Lower leg skin (tissue), 4 donors: ENCODE measurements around the gene TNP2. TPM values are rescaled to one million over a fixed set of nuclear protein-coding genes. Genes with fewer than 3 reads are reported as not detected.
"Not testable (repeated sequence)": the region's sequence is repeated elsewhere in the genome, so short reads cannot be mapped to it uniquely, and the experiment has no call there.

Source experiments
- DNase-seq, 2 donors: peaks; one replicate each; pipeline ENCODE4 v3.0.0-alpha.2; 2019; ENCODE audit warnings: low spot score in 2 of 2
- H3K4me3 ChIP-seq: fragments of 200-600 bp; sonication (generic); 2 replicates; pipeline ENCODE4 v1.5.1; 2017; ENCODE audit warnings: mild to moderate bottlenecking, low read depth; ENCODE audit not compliant: poor library complexity, severe bottlenecking
- CTCF ChIP-seq, 3 donors: fragments of 450-650 bp; IDR thresholded peaks; one replicate each; pipeline ENCODE4 v1.5.1; 2016; ENCODE audit warnings: antibody characterized with exemption in 3 of 3, mild to moderate bottlenecking in 3 of 3, moderate library complexity in 2 of 3
- POLR2A ChIP-seq, 2 donors: fragments of 450-650 bp; IDR thresholded peaks; one replicate each; pipeline ENCODE4 v1.6.1; 2016 to 2017; ENCODE audit warnings: antibody characterized with exemption in 2 of 2, mild to moderate bottlenecking in 1 of 2, moderate library complexity in 1 of 2
- WGBS, 2 donors: methylation state at CpG; one replicate each; pipeline ENCODE4 v1.1.5; 2018; 5-methylcytosine and 5-hydroxymethylcytosine counted together
- intact Hi-C: fragments of 100-400 bp; cut with DNase I; formaldehyde crosslinking; loops from one replicate; pipeline ENCODE4 v1.15.0; 2023; ENCODE audit warnings: low total_unique reads
- microRNA-seq, 2 donors: library from miRNA; unstranded; fragments of <30 nt; microRNA quantifications; one replicate each; pipeline ENCODE4, GENCODE V29; 2016; ENCODE audit warnings: borderline replicate concordance in 2 of 2, borderline number of aligned reads in 1 of 2
- total RNA-seq, 4 donors: library from RNA; depleted of rRNA; stranded (reverse); fragments of >200 nt; gene quantifications; one replicate each; pipeline ENCODE4 v1.1.0, GENCODE V29; 2016

The TNP2 gene
- total RNA-seq, 4 donors from 2014 or later, result not detected

DNA sequence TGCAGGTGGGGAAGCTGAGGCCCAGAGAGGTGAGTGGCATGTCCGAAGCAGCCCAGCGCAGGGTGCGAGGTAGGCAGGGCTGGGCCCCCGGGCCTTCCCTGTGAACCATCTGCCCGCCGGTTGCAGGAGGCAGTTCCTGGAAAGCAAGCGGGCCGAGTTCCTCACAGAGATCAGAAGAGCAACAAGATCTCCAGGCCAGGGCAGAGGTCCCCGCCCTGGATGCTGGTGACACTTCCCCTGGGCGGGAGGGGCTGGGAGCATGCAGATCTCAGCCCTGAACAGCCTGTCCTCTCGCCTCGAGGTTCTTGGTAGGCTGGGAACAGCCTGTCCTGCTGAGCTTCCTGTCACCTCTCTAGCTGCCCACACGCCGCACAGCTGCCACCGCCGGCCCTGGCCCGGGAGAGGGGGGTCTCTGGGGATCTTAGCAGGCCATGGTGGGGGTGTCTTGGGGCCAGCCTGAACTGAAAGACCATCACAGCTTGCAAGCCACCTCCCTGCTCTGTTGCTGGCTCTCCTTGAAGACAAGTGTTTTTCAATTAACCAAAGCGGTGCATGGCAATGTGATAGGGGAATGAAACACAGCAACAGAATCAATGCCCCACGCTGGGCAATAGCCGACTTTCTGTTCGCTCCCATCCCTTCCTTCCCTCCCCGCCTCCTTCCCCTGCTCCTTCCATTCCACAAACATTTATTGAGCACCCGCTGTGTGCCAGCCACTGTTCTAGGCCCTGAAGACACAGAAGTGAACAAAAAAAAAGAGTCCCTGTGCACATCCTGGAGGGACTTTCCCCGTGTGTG, 44.8 kb downstream of the TNP2 start:
- TF ChIP-seq CTCF (IDR thresholded peaks at IDR 0.05) (no peak), POLR2A (IDR thresholded peaks at IDR 0.05) (no peak)
- intact Hi-C loops, result no loop called here
- no peak overlapping the region for H3K4me3 ChIP-seq
- 55 to 60% methylated on average over 23 to 24 of the region's 24 CpGs for WGBS, 2 donors
- peak; percentile 86 to 95 for DNase-seq

GRCh38 chr16:11220507-11220906, 48.6 kb downstream of the TNP2 start:
- DNase-seq, H3K4me3 ChIP-seq, intact Hi-C loops: not testable (repeated sequence)
- 79 to 82% methylated on average over 2 of the region's 2 CpGs for WGBS, 2 donors

GRCh38 chr16:11219178-11219577, 49.9 kb downstream of the TNP2 start:
- DNase-seq, result no peak
- TF ChIP-seq CTCF (IDR thresholded peaks at IDR 0.05) (no peak), POLR2A (IDR thresholded peaks at IDR 0.05) (no peak)
- intact Hi-C loops, result no loop called here
- no peak overlapping the region for H3K4me3 ChIP-seq
- 85 to 90% methylated on average over 4 of the region's 4 CpGs for WGBS, 2 donors

DNA sequence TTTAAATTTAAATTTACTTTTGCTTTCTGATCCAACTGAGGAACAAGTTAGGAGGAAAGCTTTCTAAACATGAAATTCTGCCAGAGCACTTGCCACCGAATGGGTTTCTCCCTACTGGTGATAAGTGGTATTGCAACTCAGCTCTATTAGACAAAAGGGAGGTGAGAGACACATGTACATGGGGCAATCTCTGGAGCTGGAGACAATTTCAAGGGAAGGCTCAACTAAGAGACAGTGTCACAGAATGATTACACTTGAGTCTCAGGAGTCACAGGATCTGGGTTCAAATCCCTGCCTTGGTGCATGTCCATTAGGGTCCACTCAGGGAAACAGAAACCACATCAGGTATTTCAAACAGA, 50.5 kb downstream of the TNP2 start:
- H3K4me3 ChIP-seq, result no peak overlapping the region
- TF ChIP-seq POLR2A (IDR thresholded peaks at IDR 0.05) (no peak), CTCF (IDR thresholded peaks at IDR 0.05) (no peak)
- intact Hi-C loops, result no loop called here
- 83 to 87% methylated on average over 1 of the region's 1 CpG for whole genome bisulfite sequencing, 2 donors
- no peak for DNase-seq

Small RNA genes within 50 kb of the gene (microRNA-seq; reads per million reads assigned to microRNA genes)
- 0 reads per million in 2 donors for gene MIR548H2

Other genes with a start within 250 kb of the TNP2 start
- 10 to 100 TPM in 2 of 4 donors, 1 to 10 TPM in 2; 7.7 to 20.6 (median 10.1) TPM for gene SOCS1, start 13.1 kb downstream of the TNP2 start, total RNA-seq
- gene PRM3, start 4.3 kb upstream of the TNP2 start, total RNA-seq, result not detected
- gene PRM2, start 7.2 kb upstream of the TNP2 start, total RNA-seq, result 1 to 10 TPM in 1 of 4 donors, not detected in 3; 2.3 TPM
- gene PRM1, start 12.0 kb upstream of the TNP2 start, total RNA-seq, result not detected
- gene RMI2, start 76.1 kb upstream of the TNP2 start, total RNA-seq, result 10 to 100 TPM in 1 of 4 donors, 1 to 10 TPM in 3; 5.9 to 12.7 (median 7.9) TPM